Keratinocyte (primary cell): ENCODE data around the gene ITGAE. TPM values are rescaled to one million over a fixed set of nuclear protein-coding genes. Genes with fewer than 3 reads are reported as not detected.

Source experiments
- DNase-seq: peaks from one replicate; pipeline ENCODE4 v3.0.0-alpha.2; 2011; ENCODE audit warnings: low read depth, missing footprints, low spot score
- FAIRE-seq: peaks from 2 replicates; lab custom pipeline; 2011; peaks lifted over from hg19 to GRCh38; lab: Jason Lieb, UNC
- H2AFZ ChIP-seq: 2 replicates; pipeline ENCODE4 v1.6.0; 2012; ENCODE audit warnings: low read length, control low read depth, inconsistent platforms; ENCODE audit not compliant: control insufficient read depth
- H3K27ac ChIP-seq: 2 replicates; pipeline ENCODE4 v1.5.1; 2011; ENCODE audit warnings: low read length; ENCODE audit not compliant: control insufficient read depth, insufficient read depth
- H3K27me3 ChIP-seq: 3 replicates; pipeline ENCODE4 v1.6.0; 2011; ENCODE audit warnings: low read length; ENCODE audit not compliant: control insufficient read depth, insufficient read depth; ENCODE audit errors: extremely low read depth
- H3K36me3 ChIP-seq, 2 experiments: 2 replicates in 1 of 2; 3 replicates in 1 of 2; pipeline ENCODE4 v1.5.1; 2011; ENCODE audit warnings: low read length in 2 of 2, mild to moderate bottlenecking in 1 of 2; ENCODE audit not compliant: control insufficient read depth in 2 of 2, insufficient read depth in 2 of 2; ENCODE audit errors: extremely low read depth in 1 of 2
- H3K4me1 ChIP-seq: 3 replicates; pipeline ENCODE4 v1.5.1; 2011; ENCODE audit warnings: low read length; ENCODE audit not compliant: control insufficient read depth, insufficient read depth; ENCODE audit errors: extremely low read depth
- H3K4me2 ChIP-seq: 3 replicates; pipeline ENCODE4 v1.6.0; 2011; ENCODE audit warnings: low read depth, low read length; ENCODE audit not compliant: control insufficient read depth, insufficient read depth; ENCODE audit errors: extremely low read depth
- H3K4me3 ChIP-seq, 3 experiments: fragments of 200-600 bp in 1 of 3; sonication (generic) in 1 of 3; 2 replicates in 2 of 3; 3 replicates in 1 of 3; pipeline ENCODE4 v1.5.1; 2011 to 2016; ENCODE audit warnings: low read length in 3 of 3, mild to moderate bottlenecking in 3 of 3, control low read depth in 2 of 3, inconsistent platforms in 1 of 3, low read depth in 1 of 3, mixed read lengths in 1 of 3, mixed run types in 1 of 3, moderate library complexity in 1 of 3; ENCODE audit not compliant: control insufficient read depth in 2 of 3, insufficient read depth in 2 of 3; ENCODE audit errors: extremely low read depth in 1 of 3
- H3K79me2 ChIP-seq: 2 replicates; pipeline ENCODE4 v1.6.0; 2012; ENCODE audit warnings: low read length; ENCODE audit not compliant: control insufficient read depth, insufficient read depth
- H3K9ac ChIP-seq: 3 replicates; pipeline ENCODE4 v1.6.0; 2011; ENCODE audit warnings: low read length; ENCODE audit not compliant: control insufficient read depth, insufficient read depth; ENCODE audit errors: extremely low read depth
- H3K9me1 ChIP-seq: 3 replicates; pipeline ENCODE4 v1.6.0; 2011; ENCODE audit warnings: low read length; ENCODE audit not compliant: control insufficient read depth, insufficient read depth; ENCODE audit errors: extremely low read depth
- H3K9me3 ChIP-seq: 2 replicates; pipeline ENCODE4 v1.5.1; 2012; ENCODE audit warnings: low read depth, low read length; ENCODE audit not compliant: control insufficient read depth
- H4K20me1 ChIP-seq: 3 replicates; pipeline ENCODE4 v1.6.0; 2011; ENCODE audit warnings: low read length; ENCODE audit not compliant: control insufficient read depth, insufficient read depth; ENCODE audit errors: extremely low read depth
- EZH2 ChIP-seq: IDR thresholded peaks from one replicate; pipeline ENCODE4 v1.6.1; 2012; ENCODE audit warnings: inconsistent platforms, mild to moderate bottlenecking, low read length, moderate library complexity
- dilution Hi-C: fragments of 300-500 bp; cut with MboI; formaldehyde crosslinking; loops from one replicate; pipeline ENCODE4 v1.7.0; 2020; ENCODE audit warnings: low sequenced_read_pairs; ENCODE audit not compliant: extremely low pct_ligation_motif_present
- polyA plus RNA-seq, 5 experiments: library from polyadenylated mRNA; depleted of rRNA in 3 of 5; stranded (reverse) in 3 of 5; stranded (forward) in 1 of 5; unstranded in 1 of 5; fragments of >200 nt; gene quantifications; 1 replicate in 1 of 5; 2 replicates in 3 of 5; 3 replicates in 1 of 5; pipeline versions ENCODE4 v1.2.1 to v1.2.3, GENCODE V29; 2011 to 2012; ENCODE audit warnings: missing spikeins in 2 of 5, low read depth in 1 of 5, low replicate concordance in 1 of 5
- TF ChIP-seq, protein P1 (sequence below), 3 experiments: IDR thresholded peaks in 1 of 3; conservative IDR thresholded peaks in 1 of 3; optimal IDR thresholded peaks in 1 of 3; 2 replicates in 2 of 3; 3 replicates in 1 of 3; pipeline versions ENCODE3 to v1.5.1; 2011; ENCODE audit warnings: low read length in 3 of 3, mild to moderate bottlenecking in 3 of 3, moderate library complexity in 2 of 3, control low read depth in 1 of 3, inconsistent platforms in 1 of 3; ENCODE audit not compliant: insufficient read depth in 2 of 3; ENCODE audit errors: extremely low read depth in 1 of 3

Gene ITGAE
- polyA plus RNA-seq, 1 donor (not counting 4 experiments of a cell fraction or from before 2014, with no cell fraction given), result 66.6 TPM

DNA sequence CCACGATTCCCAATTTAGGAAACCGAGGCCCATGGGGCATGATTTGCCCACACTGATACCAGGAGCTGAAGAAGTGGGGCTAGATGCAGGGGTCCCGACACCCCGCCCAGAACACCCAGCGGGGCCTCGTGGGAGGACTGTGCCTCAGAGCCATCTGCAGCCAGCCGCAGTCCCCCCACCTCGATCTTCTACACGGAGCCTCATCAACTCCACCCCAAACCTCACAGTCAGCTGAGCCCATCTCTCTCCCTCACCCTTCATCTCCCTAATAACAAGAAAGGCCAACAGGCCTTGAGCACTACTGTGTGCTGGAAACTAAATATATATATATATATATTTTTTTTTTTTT, 4.2 kb downstream of the ITGAE start:
- H4K20me1 ChIP-seq, result no peaks in the 10 kb centered on the region
- no peak for TF ChIP-seq EZH2
- TF ChIP-seq, protein P1, sequence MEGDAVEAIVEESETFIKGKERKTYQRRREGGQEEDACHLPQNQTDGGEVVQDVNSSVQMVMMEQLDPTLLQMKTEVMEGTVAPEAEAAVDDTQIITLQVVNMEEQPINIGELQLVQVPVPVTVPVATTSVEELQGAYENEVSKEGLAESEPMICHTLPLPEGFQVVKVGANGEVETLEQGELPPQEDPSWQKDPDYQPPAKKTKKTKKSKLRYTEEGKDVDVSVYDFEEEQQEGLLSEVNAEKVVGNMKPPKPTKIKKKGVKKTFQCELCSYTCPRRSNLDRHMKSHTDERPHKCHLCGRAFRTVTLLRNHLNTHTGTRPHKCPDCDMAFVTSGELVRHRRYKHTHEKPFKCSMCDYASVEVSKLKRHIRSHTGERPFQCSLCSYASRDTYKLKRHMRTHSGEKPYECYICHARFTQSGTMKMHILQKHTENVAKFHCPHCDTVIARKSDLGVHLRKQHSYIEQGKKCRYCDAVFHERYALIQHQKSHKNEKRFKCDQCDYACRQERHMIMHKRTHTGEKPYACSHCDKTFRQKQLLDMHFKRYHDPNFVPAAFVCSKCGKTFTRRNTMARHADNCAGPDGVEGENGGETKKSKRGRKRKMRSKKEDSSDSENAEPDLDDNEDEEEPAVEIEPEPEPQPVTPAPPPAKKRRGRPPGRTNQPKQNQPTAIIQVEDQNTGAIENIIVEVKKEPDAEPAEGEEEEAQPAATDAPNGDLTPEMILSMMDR (optimal IDR thresholded peaks at IDR 0.05 in 1 of 3, IDR thresholded peaks at IDR 0.05 in 1 of 3, conservative IDR thresholded peaks at IDR 0.05 in 1 of 3; ENCODE audit: extremely low read depth in 1 of 3, insufficient read depth in 2 of 3, low read length in 3 of 3), result no peak
- no peak overlapping the region for H3K4me2 ChIP-seq
- dilution Hi-C loops, result no loop called here
- no peak overlapping the region for H3K4me3 ChIP-seq
- H3K27ac ChIP-seq, result no peak overlapping the region
- no peaks in the 10 kb centered on the region for H3K9me3 ChIP-seq
- no peaks in the 10 kb centered on the region for H3K9me1 ChIP-seq
- no peaks in the 10 kb centered on the region for H3K79me2 ChIP-seq
- DNase-seq (no peak), FAIRE-seq (no peak)
- no peak overlapping the region for H3K9ac ChIP-seq
- no peak overlapping the region for H2AFZ ChIP-seq
- H3K36me3 ChIP-seq, result peaks cover 0 to under 1% of the 10 kb centered on the region in 2 experiments
- peaks cover 6% of the 10 kb centered on the region for H3K4me1 ChIP-seq
- H3K27me3 ChIP-seq, result no peaks in the 10 kb centered on the region

DNA sequence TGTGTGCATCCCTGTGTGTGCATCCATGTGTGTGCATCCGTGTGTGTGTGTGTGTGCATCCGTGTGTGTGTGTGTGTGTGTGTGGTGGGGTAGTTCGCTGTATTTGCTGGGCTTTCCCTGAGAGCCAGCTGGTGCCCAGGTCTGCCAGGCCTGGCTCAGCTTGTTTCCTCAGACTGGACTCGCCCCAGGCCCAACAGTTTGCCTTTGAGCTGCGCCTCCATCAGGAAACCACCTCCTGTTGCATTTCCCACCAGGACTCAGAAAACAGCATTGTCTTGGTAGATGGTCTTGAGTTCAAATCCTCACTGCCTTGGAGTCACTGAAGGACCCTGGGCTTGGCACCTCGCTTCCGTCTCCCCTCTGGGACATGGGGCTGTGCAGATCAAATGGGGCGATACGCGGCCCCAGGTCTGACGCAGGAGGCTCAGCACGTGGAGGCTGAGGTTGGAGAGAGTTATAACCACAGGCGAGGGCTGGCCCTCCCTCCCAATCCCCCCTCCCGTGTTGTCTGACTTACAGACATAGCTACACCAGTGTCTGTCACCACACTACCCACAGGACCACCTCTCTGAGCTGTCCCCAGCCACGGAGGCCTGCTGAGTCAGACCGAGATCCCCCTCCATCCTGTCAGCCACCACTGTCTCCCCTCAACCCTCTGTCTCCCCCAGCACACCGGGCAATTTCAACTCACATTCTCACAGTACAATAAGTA, 4.7 kb downstream of the ITGAE start:
- Histone ChIP-seq H3K4me3 (no peak overlapping the region), H3K27ac (no peak overlapping the region), H3K4me1 (peaks cover 11% of the 10 kb centered on the region), H3K9ac (no peak overlapping the region), H3K36me3 (no peaks in the 10 kb centered on the region), H3K79me2 (no peaks in the 10 kb centered on the region), H3K9me1 (no peaks in the 10 kb centered on the region), H4K20me1 (no peaks in the 10 kb centered on the region), H3K27me3 (no peaks in the 10 kb centered on the region), H3K9me3 (no peaks in the 10 kb centered on the region), H2AFZ (no peak overlapping the region), H3K4me2 (no peak overlapping the region)
- dilution Hi-C loops, result no loop called here
- FAIRE-seq, result no peak
- DNase-seq, result no peak
- TF ChIP-seq, protein P1 (optimal IDR thresholded peaks at IDR 0.05 in 1 of 3, IDR thresholded peaks at IDR 0.05 in 1 of 3, conservative IDR thresholded peaks at IDR 0.05 in 1 of 3; ENCODE audit: extremely low read depth in 1 of 3, insufficient read depth in 2 of 3, low read length in 3 of 3), result no peak
- TF ChIP-seq EZH2, result no peak
